WI38 (cell line): ENCODE results near the gene SKP1.
A peak's percentile ranks its signal among the peaks of the same experiment; 100 is the strongest.

Experiments used
- H3K4me3 ChIP-seq: 2 replicates; pipeline ENCODE4 v1.5.1; 2011; ENCODE audit warnings: low read depth, mild to moderate bottlenecking, control low read depth, low read length
- CTCF ChIP-seq: IDR thresholded peaks from 2 replicates; pipeline ENCODE4 v1.5.1; 2012; ENCODE audit warnings: low read depth, mild to moderate bottlenecking, control low read depth, low read length

The SKP1 gene

GRCh38 chr5:134188092-134188491, 11.3 kb upstream of the SKP1 start:
- H3K4me3 ChIP-seq = no peak overlapping the region
- no peak for TF ChIP-seq CTCF

GRCh38 chr5:134184155-134185135, 7.7 kb upstream of the SKP1 start:
- peak; percentile 91 for TF ChIP-seq CTCF
- H3K4me3 ChIP-seq = no peak overlapping the region

GRCh38 chr5:134183481-134183880, 6.7 kb upstream of the SKP1 start:
- TF ChIP-seq CTCF = no peak
- no peak overlapping the region for H3K4me3 ChIP-seq

GRCh38 chr5:134178096-134178419, 1.3 kb upstream of the SKP1 start:
- no peak overlapping the region for H3K4me3 ChIP-seq

GRCh38 chr5:134177369-134178095, 782 bp upstream of the SKP1 start:
- TF ChIP-seq CTCF = no peak
- H3K4me3 ChIP-seq = peak overlapping the region; percentile 92

More at GRCh38 chr5:134178096-134178419, 1.3 kb upstream of the SKP1 start:
- TF ChIP-seq CTCF = no peak

- no peak for TF ChIP-seq CTCF
- H3K4me3 ChIP-seq = peak overlapping the region; percentile 92
Measured at GRCh38 chr5:134175921-134176510, 734 bp downstream of the SKP1 start.
